Heart left ventricle (tissue), 16 donors: Measurements from ENCODE around the gene RBAK. TPM values are rescaled to one million over a fixed set of nuclear protein-coding genes. Genes with fewer than 3 reads are reported as not detected.
"Not testable (repeated sequence)": the region's sequence is repeated elsewhere in the genome, so short reads cannot be mapped to it uniquely, and the experiment has no call there.

ENCODE experiments used
- ATAC-seq, 4 donors: fragments of 200-7000 bp; cut with Tn5 transposase; one replicate each; pipeline ENCODE4 v1.9.1; 2020 to 2022; ENCODE audit warnings: moderate library complexity in 4 of 4, mild to moderate bottlenecking in 3 of 4, moderate number of reproducible peaks in 1 of 4
- DNase-seq, 5 donors: peaks; one replicate each; pipeline ENCODE4 v3.0.0-alpha.2; 2020
- H3K27ac ChIP-seq, 12 donors: fragments of 200-600 bp; sonication (generic) in 4 of 12; one replicate each; pipeline versions ENCODE4 v1.5.0 to v1.8.0; 2016 to 2022; ENCODE audit warnings: mild to moderate bottlenecking in 2 of 12
- H3K27me3 ChIP-seq, 9 donors: fragments of 200-600 bp; sonication (generic) in 2 of 9; one replicate each; pipeline versions ENCODE4 v1.5.1 to v1.8.0; 2016 to 2022; ENCODE audit warnings: mild to moderate bottlenecking in 3 of 9
- H3K36me3 ChIP-seq, 9 donors: fragments of 200-600 bp; sonication (generic) in 2 of 9; one replicate each; pipeline versions ENCODE4 v1.5.0 to v1.8.0; 2018 to 2022; ENCODE audit warnings: mild to moderate bottlenecking in 2 of 9
- H3K4me1 ChIP-seq, 12 donors: fragments of 200-600 bp; sonication (generic) in 4 of 12; one replicate each; pipeline versions ENCODE4 v1.5.0 to v1.8.0; 2016 to 2022; ENCODE audit warnings: mild to moderate bottlenecking in 3 of 12
- H3K4me3 ChIP-seq, 12 donors: fragments of 200-600 bp; sonication (generic) in 4 of 12; one replicate each; pipeline versions ENCODE4 v1.5.0 to v1.8.0; 2017 to 2022; ENCODE audit warnings: mild to moderate bottlenecking in 9 of 12, moderate library complexity in 4 of 12
- H3K9me3 ChIP-seq, 12 donors: fragments of 200-600 bp; sonication (generic) in 4 of 12; one replicate each; pipeline versions ENCODE4 v1.5.0 to v1.8.0; 2016 to 2022; ENCODE audit warnings: mild to moderate bottlenecking in 1 of 12
- POLR2A ChIP-seq, 2 donors: fragments of 450-650 bp; IDR thresholded peaks; one replicate each; pipeline ENCODE4 v1.6.1; 2017; ENCODE audit warnings: antibody characterized with exemption in 2 of 2, mild to moderate bottlenecking in 2 of 2, moderate library complexity in 2 of 2
- WGBS, 4 donors: extraction: QIAGEN DNeasy Blood & Tissue Kit in 2 of 4; methylation state at CpG; one replicate each; pipeline versions ENCODE4 v1.1.5 to v1.1.7; 2013 to 2018; 5-methylcytosine and 5-hydroxymethylcytosine counted together
- intact Hi-C, 10 donors: fragments of 100-400 bp; cut with DNase I; formaldehyde crosslinking; loops; one replicate each; pipeline versions ENCODE4 v1.11.1 to v1.14.2; 2022
- polyA plus RNA-seq, 2 donors: library from polyadenylated mRNA; stranded (reverse); fragments of 200-250 nt; gene quantifications; one replicate each; pipeline ENCODE4 v1.2.3, GENCODE V29; 2013
- total RNA-seq, 9 donors: library from RNA; depleted of rRNA in 2 of 9; stranded (reverse); fragments of >200 nt in 2 of 9; fragmentation: NEBNext Ultra II Directional in 3 of 9; extraction: Animal tissue kit (Norgen Biotek cat#: 25700) in 3 of 9; gene quantifications; one replicate each; pipeline versions ENCODE4 v1.1.0 to v1.2.4, GENCODE V29; 2016 to 2023
- TF ChIP-seq, protein P1 (sequence below), 12 donors: fragments of 200-600 bp; sonication (generic) in 4 of 12; IDR thresholded peaks; one replicate each; pipeline versions ENCODE4 v1.5.0 to v1.8.0; 2018 to 2022; ENCODE audit warnings: antibody characterized with exemption in 12 of 12, mild to moderate bottlenecking in 5 of 12
- donor health status: ischemic (EF 13 %, LVEDD 7.1; RV severe dilation, severe dysfunction).
- donor health status: healthy with polysubstance abuse.
- donor health status: DM: no; HTN: yes; CAD: no.
- donor health status: DM: no; HTN: no; CAD: no.
- donor health status: ischemic (EF 25% LVEDD 6.9; RV normal size, moderate dysfunction).
- donor health status: ischemic (EF 25% LVEDD 5.7; RV mildly dilated, moderate dysfunction).
- donor health status: healthy.
- donor health status: DM: yes; HTN: yes; CAD: no.
- donor health status: ischemic (EF 35%, LVEDD 5.7; RV mildly dilated, moderate dysfunction).
- donor health status: nonischemic (EF 11% LVEDD 7.7; RV severe dilation, severe dysfunction).
- donor health status: DM: yes; HTN: yes; CAD: no.
- donor health status: PGD.
- donor health status: ischemic (EF 29% LVEDD 5.4; RV normal size, mild dysfunction).
- donor health status: nonischemic (EF 23%, LVEDD 6.1; RV moderate dilation, normal function).

Gene RBAK
- total and polyA plus RNA-seq, 11 donors: 4.2 to 10.6 (median 8.1) TPM

DNA sequence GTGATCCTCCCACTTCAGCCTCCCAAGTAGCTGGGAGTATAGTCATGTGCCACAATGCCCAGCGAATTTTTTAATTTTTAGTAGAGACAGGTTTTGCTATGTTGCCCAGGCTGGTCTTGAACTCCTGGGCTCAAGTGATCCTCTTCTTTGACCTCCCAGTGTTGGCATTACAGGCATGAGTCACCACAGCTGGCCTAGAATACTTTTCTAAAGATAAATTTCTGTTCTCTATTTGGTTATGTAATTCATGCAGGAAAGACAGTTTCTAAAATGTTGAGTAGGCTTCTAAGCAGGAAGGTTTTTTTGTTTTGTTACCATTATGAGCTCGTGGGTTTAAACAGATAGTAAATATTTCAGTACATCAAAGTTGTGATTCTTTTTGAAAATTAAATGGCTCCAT is 5.0 kb downstream of the RBAK start:
- WGBS, 4 donors: 95 to 99% (median 97%) methylated on average over 2 of the region's 2 CpGs
- peaks cover 0 to 51% (median 23%) of the 10 kb centered on the region in 12 donors for H3K9me3 ChIP-seq
- H3K4me1 ChIP-seq: peaks cover 0 to 10% (median 5%) of the 10 kb centered on the region in 12 donors
- peaks cover 3 to 76% (median 61%) of the 10 kb centered on the region in 9 donors for H3K36me3 ChIP-seq
- ATAC-seq (no peak), DNase-seq (no peak)
- no peak for TF ChIP-seq POLR2A (IDR thresholded peaks at IDR 0.05)
- TF ChIP-seq, protein P1, sequence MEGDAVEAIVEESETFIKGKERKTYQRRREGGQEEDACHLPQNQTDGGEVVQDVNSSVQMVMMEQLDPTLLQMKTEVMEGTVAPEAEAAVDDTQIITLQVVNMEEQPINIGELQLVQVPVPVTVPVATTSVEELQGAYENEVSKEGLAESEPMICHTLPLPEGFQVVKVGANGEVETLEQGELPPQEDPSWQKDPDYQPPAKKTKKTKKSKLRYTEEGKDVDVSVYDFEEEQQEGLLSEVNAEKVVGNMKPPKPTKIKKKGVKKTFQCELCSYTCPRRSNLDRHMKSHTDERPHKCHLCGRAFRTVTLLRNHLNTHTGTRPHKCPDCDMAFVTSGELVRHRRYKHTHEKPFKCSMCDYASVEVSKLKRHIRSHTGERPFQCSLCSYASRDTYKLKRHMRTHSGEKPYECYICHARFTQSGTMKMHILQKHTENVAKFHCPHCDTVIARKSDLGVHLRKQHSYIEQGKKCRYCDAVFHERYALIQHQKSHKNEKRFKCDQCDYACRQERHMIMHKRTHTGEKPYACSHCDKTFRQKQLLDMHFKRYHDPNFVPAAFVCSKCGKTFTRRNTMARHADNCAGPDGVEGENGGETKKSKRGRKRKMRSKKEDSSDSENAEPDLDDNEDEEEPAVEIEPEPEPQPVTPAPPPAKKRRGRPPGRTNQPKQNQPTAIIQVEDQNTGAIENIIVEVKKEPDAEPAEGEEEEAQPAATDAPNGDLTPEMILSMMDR (IDR thresholded peaks at IDR 0.05): no peak
- H3K4me3 ChIP-seq: no peak overlapping the region
- intact Hi-C loops: no loop called here
- H3K27ac ChIP-seq: no peak overlapping the region
- no peaks in the 10 kb centered on the region for H3K27me3 ChIP-seq

DNA sequence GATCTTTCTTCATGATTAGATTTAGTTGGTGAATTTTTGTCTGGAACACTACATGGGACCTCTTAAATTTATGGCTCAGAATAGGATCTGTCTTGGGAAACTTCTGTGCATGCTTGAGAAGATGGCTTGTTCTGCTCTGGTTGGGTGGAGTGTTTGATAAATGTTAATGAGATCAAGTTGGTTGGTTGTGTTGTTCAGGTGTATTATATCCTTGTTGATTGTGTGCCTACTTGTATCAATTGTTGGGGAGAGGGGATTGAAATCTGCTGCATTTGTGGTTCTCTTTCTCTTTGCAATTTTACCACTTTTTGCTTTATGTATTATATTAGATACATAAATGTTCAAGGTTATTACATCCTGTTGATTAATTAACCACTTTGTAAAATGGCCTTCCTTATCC is 6.1 kb downstream of the RBAK start:
- intact Hi-C loops: not testable (repeated sequence)
- Histone ChIP-seq H3K9me3 (peaks cover 0 to 52% (median 23%) of the 10 kb centered on the region in 12 donors), H3K36me3 (peaks cover 3 to 87% (median 66%) of the 10 kb centered on the region in 9 donors)

DNA sequence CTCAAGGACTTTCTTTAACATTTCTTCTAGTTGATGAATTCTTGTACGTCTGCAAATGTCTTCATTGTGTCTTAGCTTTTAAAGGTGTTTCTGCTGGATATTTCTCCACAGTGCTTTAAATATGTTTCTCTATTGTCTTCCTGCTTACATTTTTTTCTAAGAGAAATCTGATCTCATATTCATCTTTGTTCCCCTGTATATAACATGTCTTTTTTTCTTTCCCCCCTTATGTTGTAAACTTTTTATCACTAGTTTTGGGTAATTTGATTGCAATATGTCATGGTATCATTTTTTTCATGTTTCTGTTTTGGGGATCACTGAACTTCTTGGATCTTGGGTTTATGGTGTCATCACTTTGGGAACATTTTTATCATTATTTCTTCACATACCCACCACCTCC is 7.5 kb downstream of the RBAK start:
- WGBS, 4 donors: 94 to 100% (median 98%) methylated on average over 1 of the region's 1 CpG
- no peak for TF ChIP-seq POLR2A (IDR thresholded peaks at IDR 0.05)

More for the DNA sequence above, 6.1 kb downstream of the RBAK start:
- not testable (repeated sequence) for H3K27me3 ChIP-seq, DNase-seq, H3K4me3 ChIP-seq, H3K27ac ChIP-seq, H3K4me1 ChIP-seq, ATAC-seq

DNA sequence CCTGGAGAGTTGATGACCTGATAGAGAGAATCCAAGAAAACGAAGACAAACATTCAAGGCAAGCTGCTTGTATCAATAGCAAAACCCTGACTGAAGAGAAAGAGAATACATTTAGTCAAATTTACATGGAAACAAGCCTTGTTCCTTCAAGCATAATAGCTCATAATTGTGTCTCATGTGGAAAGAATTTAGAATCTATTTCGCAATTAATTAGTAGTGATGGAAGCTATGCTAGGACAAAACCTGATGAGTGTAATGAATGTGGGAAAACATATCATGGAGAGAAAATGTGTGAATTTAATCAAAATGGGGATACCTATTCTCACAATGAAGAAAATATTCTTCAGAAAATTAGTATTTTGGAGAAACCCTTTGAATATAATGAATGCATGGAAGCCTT is 18.0 kb downstream of the RBAK start:
- Histone ChIP-seq H3K4me3 (no peak overlapping the region), H3K27me3 (no peaks in the 10 kb centered on the region), H3K27ac (no peak overlapping the region), H3K9me3 (peaks cover 5 to 100% (median 84%) of the 10 kb centered on the region in 12 donors), H3K36me3 (peaks cover 23 to 96% (median 64%) of the 10 kb centered on the region in 9 donors), H3K4me1 (no peaks in the 10 kb centered on the region)
- WGBS, 4 donors: 95 to 100% (median 99%) methylated on average over 2 of the region's 2 CpGs
- TF ChIP-seq, protein P1 (IDR thresholded peaks at IDR 0.05): no peak
- no peak for TF ChIP-seq POLR2A (IDR thresholded peaks at IDR 0.05)
- DNase-seq (no peak), ATAC-seq (no peak)
- intact Hi-C loops: no loop called here

More for the DNA sequence above, 7.5 kb downstream of the RBAK start:
- Histone ChIP-seq H3K27ac (no peak overlapping the region), H3K36me3 (peaks cover 7 to 99% (median 79%) of the 10 kb centered on the region in 9 donors), H3K4me3 (no peak overlapping the region), H3K27me3 (no peaks in the 10 kb centered on the region), H3K9me3 (peaks cover 0 to 52% (median 24%) of the 10 kb centered on the region in 12 donors), H3K4me1 (no peaks in the 10 kb centered on the region)
- intact Hi-C loops: no loop called here
- DNase-seq (no peak), ATAC-seq (no peak)

DNA sequence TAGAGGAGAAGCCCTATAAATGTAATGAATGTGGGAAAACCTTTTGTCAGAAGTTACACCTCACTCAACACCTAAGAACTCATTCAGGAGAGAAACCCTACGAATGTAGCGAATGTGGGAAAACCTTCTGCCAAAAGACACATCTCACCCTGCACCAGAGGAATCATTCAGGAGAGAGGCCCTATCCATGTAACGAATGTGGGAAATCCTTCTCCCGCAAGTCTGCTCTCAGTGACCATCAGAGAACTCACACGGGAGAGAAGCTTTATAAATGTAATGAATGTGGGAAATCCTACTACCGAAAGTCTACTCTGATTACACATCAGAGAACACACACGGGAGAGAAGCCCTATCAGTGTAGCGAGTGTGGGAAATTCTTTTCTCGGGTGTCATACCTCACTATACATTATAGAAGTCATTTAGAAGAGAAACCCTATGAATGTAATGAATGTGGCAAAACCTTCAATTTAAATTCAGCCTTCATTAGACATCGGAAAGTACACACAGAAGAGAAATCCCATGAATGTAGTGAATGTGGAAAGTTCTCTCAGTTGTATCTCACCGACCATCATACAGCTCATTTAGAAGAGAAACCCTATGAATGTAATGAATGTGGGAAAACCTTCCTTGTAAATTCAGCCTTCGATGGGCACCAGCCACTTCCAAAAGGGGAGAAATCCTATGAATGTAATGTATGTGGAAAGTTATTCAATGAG is 18.9 kb downstream of the RBAK start:
- Histone ChIP-seq H3K27me3 (no peaks in the 10 kb centered on the region), H3K27ac (no peak overlapping the region), H3K4me1 (no peaks in the 10 kb centered on the region), H3K9me3 (peaks cover 5 to 100% (median 92%) of the 10 kb centered on the region in 12 donors), H3K4me3 (no peak overlapping the region), H3K36me3 (peaks cover 23 to 87% (median 55%) of the 10 kb centered on the region in 9 donors)
- intact Hi-C loops: no loop called here
- ATAC-seq (no peak), DNase-seq (no peak)
- TF ChIP-seq, protein P1 (IDR thresholded peaks at IDR 0.05): no peak
- TF ChIP-seq POLR2A (IDR thresholded peaks at IDR 0.05): no peak
- 79 to 99% (median 90%) methylated on average over 12 of the region's 12 CpGs for WGBS, 4 donors
